HUES6 (cell line): ENCODE measurements around the gene ARIH2.
"Not testable (repeated sequence)": the region's sequence is repeated elsewhere in the genome, so short reads cannot be mapped to it uniquely, and the experiment has no call there.

Experiments
- H3K27ac ChIP-seq: 2 replicates; pipeline ENCODE4 v1.7.0; 2013; ENCODE audit warnings: low read depth, mild to moderate bottlenecking, low read length, inconsistent platforms
- H3K27me3 ChIP-seq: 2 replicates; pipeline ENCODE4 v1.6.1; 2013; ENCODE audit warnings: low read length; ENCODE audit not compliant: control insufficient read depth, insufficient read depth
- H3K36me3 ChIP-seq: 2 replicates; pipeline ENCODE4 v1.6.1; 2013; ENCODE audit warnings: low read length; ENCODE audit not compliant: control insufficient read depth, insufficient read depth
- H3K4me1 ChIP-seq: 2 replicates; pipeline ENCODE4 v1.6.1; 2013; ENCODE audit warnings: low read length; ENCODE audit not compliant: control insufficient read depth, insufficient read depth
- H3K4me3 ChIP-seq: 2 replicates; pipeline ENCODE4 v1.5.1; 2013; ENCODE audit warnings: low read depth, low read length
- H3K9ac ChIP-seq: one replicate; pipeline ENCODE4 v1.6.1; 2013; ENCODE audit warnings: mild to moderate bottlenecking, low read length
- H3K9me3 ChIP-seq: 2 replicates; pipeline ENCODE4 v1.6.1; 2013; ENCODE audit warnings: low read depth, low read length; ENCODE audit not compliant: control insufficient read depth, insufficient read depth

Gene ARIH2

DNA sequence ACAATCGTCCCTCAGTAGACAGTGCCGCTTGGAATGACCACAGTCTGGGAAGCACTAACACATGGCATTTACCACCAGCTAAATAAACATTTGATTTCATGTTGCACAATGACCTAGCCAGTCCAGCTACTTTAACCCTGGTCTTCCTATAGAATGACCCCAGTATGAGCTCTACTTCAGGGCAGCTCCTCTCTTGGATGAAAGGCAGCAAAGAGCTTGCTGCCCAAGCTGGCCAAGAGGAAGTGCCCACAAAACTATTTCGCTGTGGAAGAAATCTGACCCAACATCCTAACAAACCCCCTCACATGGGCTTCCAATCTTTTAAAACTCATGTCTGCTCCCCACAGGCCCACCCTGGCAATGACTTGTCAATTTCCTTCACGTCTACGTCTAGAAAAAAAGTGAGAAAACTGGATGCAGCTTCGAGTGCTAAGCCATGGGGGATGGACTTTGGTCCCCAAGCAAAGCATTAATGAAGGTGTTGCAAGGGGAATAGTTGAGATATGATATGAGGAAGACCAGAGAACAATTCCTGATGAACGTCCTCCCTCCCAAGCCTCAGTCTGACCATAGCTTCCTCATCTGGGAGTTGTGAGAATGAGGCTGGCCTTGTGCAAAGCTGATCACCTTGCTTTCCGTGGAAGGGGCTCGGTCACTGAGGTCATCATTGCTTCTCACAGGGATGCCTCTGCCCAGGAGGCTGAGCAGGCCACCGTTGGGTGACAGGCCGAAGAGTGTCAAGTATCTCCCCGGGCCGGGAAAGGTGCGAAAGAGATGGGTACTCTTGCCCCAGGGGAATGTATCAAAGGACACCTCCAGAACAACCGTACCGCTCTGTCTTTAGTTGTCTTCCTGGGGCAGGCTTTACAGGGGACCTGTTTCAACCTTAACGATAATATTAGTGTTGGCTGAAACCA is 20.9 kb upstream of the ARIH2 start:
- Histone ChIP-seq H3K9me3 (no peaks in the 10 kb centered on the region), H3K27me3 (no peaks in the 10 kb centered on the region), H3K4me1 (peaks cover 9% of the 10 kb centered on the region; the same call in 1 of the 2 replicates), H3K4me3 (peak overlapping the region; percentile 76), H3K36me3 (no peaks in the 10 kb centered on the region), H3K9ac (no peak overlapping the region), H3K27ac (no peak overlapping the region)

DNA sequence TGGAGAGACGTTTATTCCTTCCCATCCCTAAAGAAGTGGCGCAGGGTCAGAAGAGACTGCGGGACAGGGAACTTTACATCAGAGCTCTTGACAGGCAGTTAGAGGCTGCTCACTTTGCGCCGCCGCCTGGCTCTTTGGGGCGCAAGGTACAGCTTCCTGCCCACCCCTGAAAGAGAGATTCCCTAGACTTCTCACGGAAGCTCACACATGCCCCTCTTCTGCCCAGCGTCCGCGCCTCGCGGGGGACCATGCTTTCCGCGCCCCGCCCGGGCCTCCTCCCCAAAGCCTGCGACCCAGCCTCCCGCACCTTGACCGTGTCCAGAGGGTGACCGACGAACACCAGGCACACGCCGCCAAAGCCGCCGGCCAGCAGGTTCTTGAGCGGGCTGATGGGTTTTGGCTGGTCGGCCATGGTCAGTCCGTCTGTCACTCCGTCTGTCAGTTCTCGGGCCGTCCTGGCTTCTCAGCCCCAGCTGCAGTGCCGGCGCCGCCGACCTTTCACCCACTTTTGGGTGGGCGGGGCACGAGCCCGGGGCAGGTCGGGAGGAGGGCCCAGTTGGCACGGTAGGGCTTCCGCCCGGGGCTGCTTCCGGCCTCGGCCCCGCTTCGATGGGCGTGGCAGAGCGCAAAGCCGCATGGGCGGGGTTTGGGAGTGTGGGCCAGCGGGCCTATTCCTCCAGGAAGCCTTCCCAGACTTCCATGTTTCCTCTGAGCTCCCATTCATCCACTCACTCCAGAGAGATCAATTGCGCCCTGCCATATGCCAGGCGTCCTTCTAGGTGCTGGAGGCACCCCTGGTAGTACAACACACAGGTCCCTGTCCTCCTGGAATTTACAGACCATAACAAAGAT is 20.0 kb upstream of the ARIH2 start, which contains the start of gene SLC25A20:
SLC25A20 (minus strand) TSS at position 500 of the 852 bp plus-strand sequence; CDS start at position 412, 88 bp downstream.
- Histone ChIP-seq H3K36me3 (no peaks in the 10 kb centered on the region), H3K9ac (peak within 1 kb of the TSS; percentile 5), H3K27ac (0 out of 2 replicates have a peak within 1 kb of the TSS, but pooled peaks have one; percentile 2), H3K27me3 (no peaks in the 10 kb centered on the region), H3K4me1 (peaks cover 9% of the 10 kb centered on the region; the same call in 1 of the 2 replicates), H3K4me3 (peak within 1 kb of the TSS; percentile 76), H3K9me3 (no peaks in the 10 kb centered on the region)

DNA sequence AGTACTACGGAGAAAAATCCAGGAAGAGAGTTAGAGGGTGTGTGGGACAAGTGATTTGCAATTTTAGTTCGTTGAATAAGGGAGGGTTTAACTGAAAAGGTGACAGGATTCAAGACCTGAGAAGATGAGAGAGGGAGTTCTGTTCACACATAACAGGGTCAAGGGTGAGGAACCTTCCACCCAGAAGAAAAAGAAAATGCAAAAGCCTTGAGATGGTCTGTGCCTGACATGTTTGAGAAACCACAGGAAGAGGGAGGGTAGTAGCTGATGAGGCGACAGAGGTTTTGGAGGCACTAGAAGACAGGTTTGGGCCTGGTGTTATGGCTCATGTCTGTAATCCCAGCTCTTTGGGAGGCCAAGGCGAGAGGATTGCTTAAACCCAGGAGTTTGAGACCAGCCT is 19.4 kb upstream of the ARIH2 start:
- no peaks in the 10 kb centered on the region for H3K27me3 ChIP-seq
- no peaks in the 10 kb centered on the region for H3K36me3 ChIP-seq
- 0 out of 2 replicates have a peak overlapping the region, but pooled peaks have one; percentile 2 for H3K27ac ChIP-seq
- H3K4me3 ChIP-seq: peak overlapping the region; percentile 76
- H3K9me3 ChIP-seq: no peaks in the 10 kb centered on the region
- peaks cover 9% of the 10 kb centered on the region; the same call in 1 of the 2 replicates for H3K4me1 ChIP-seq
- no peak overlapping the region for H3K9ac ChIP-seq

DNA sequence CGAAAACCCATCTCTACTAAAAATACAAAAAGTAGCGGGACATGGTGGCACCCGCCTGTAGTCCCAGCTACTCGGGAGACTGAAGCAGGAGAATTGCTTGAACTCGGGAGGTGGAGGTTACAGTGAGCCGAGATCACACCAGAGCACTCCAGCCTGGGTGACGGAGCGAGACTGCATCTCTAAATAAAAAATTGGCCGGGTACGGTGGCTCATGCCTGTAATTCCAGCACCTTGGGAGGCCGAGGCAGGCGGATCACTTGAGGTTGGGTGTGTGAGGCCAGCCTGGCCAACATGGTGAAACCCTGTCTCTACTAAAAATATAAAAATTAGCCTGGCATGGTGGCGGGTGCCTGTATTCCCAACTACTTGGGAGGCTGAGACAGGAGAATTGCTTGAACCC is 11.6 kb upstream of the ARIH2 start:
- not testable (repeated sequence) for H3K4me1 ChIP-seq, H3K27ac ChIP-seq, H3K4me3 ChIP-seq, H3K36me3 ChIP-seq, H3K9ac ChIP-seq, H3K27me3 ChIP-seq, H3K9me3 ChIP-seq

DNA sequence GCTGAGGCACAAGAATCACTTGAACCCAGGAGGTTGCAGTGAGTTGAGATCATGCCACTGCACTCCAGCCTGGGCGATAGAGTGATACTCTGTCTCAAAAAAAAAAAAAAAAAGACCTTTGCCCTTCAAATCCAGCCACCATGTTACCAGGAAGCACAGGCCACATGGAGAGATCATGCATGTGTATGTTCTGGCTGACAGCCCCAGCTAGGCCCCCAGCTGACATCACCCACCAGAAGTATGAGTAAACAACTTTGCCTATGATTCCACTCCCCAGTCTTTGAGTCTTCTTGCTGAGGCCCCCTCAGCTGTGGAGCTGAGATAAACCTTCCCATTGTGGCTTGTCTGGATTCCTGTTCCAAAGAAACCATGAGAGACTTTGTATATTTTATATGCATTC is 3.3 kb upstream of the ARIH2 start:
- Histone ChIP-seq H3K9ac (no peak overlapping the region), H3K27me3 (no peaks in the 10 kb centered on the region), H3K36me3 (no peaks in the 10 kb centered on the region), H3K27ac (no peak overlapping the region), H3K9me3 (no peaks in the 10 kb centered on the region), H3K4me1 (no peaks in the 10 kb centered on the region), H3K4me3 (no peak overlapping the region)

DNA sequence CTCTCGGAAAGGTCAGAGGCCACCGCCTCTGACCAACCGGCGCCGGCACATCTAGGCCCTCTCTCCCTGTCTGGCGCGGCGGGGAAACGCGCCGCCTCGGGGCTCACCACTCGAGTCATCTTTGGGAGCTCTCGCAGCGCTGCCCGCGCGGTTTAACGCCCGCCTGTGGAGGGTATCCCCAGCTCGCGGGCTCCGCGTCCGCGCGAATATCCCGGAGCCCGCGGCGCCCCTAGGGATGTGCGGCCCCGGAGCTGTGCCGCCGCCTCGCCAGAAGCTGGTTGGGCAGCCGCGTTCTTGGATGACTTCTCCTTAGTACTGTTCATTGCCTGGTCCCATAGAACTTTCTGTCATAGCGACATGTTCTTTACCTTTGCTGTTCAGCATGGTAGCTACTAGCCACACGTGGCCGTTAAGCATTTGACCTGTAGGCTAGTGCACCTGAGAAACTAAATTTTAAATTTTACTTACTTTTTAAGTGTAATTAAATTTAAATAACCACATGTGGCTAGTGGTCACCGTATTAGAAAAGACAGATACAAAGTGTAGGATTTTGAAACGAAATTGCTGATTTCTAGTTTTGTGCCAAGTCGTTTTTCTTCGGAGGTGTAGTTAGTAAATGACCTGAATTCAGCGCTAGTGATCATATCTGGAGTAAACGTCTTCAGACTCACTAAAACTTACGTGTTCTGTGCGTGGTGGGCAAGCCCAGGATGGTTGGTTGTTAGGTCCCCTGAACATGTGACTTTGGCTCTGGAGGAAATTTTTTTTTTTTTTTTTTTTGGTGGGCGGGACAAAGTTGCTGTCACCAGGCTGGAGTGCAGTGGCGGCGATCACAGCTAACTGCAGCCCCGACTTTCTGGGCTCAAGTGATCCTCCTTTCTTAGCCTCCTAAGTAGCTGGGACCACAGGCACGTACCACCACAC is 835 bp downstream of the ARIH2 start:
- H3K9me3 ChIP-seq: no peaks in the 10 kb centered on the region
- peak overlapping the region; percentile 85 for H3K27ac ChIP-seq
- no peaks in the 10 kb centered on the region for H3K4me1 ChIP-seq
- H3K4me3 ChIP-seq: peak overlapping the region; percentile 82
- H3K36me3 ChIP-seq: peaks cover 19% of the 10 kb centered on the region
- H3K9ac ChIP-seq: peak overlapping the region; percentile 84
- H3K27me3 ChIP-seq: no peaks in the 10 kb centered on the region

DNA sequence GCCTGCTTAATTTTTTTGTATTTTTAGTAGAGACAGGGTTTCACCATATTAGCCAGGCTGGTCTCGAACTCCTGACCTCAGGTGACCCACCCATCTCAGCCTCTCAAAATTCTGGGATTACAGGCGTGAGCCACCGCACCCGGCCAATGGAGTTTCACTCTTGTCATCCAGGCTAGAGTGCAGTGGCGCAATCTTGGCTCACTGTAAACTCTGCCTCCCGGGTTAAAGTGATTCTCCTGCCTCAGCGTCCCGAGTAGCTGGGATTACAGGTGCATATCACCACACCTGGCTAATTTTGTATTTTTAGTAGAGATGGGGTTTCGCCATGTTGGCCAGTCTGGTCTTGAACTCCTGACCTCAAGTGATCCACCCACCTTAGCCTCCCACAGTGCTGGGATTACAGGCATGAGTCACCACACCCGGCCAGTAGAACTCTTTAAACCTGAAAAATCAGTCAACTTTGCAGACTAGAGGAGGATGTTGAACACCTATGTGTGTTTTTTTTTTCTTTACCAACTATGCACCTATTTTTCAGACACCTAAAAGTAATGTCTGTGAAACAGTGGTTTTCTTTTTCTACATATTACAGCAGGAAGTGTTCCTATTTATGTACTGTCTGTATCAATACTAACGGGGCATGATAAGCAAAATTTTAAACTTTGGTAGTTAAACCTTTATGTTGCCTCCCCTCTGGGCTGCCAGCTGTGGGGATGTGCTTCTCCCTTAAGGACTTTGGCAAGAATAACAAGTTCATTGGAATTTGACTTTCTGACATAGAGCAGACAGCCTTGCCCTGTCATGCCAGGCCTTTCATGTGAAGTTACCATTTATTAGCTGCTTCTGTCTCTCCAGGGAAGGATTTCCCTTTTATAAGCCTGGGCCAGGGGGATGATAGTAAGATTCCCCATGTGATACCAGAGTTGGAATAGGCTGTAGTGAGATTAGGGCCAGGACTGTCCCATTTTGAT is 8.1 kb downstream of the ARIH2 start:
- Histone ChIP-seq H3K36me3 (peaks cover 76% of the 10 kb centered on the region), H3K27ac (no peak overlapping the region)

DNA sequence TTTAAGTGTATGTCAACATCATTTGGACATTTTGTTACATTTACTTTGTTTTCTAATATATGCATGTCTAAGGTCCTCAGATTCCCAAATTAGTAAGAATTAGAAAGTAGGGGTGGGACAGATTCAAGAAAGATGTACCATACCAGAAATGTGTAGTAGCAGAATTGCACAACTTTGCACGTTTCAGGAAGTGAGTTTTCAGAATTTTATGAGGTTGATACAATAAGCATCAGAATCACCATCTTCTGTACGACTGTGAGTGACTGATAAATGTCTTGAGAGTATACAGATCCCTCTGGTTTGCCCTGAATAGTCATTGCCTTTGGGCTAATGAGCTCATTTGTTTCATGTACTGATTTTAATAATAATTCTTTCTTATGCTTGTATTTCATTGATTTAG is 9.3 kb downstream of the ARIH2 start:
- Histone ChIP-seq H3K36me3 (peaks cover 78% of the 10 kb centered on the region), H3K27ac (no peak overlapping the region), H3K9ac (no peak overlapping the region), H3K9me3 (no peaks in the 10 kb centered on the region), H3K27me3 (no peaks in the 10 kb centered on the region), H3K4me1 (no peaks in the 10 kb centered on the region), H3K4me3 (no peak overlapping the region)

More for the DNA sequence above, 8.1 kb downstream of the ARIH2 start:
- H3K9me3 ChIP-seq: no peaks in the 10 kb centered on the region
- no peak overlapping the region for H3K9ac ChIP-seq
- H3K27me3 ChIP-seq: no peaks in the 10 kb centered on the region
- H3K4me3 ChIP-seq: no peak overlapping the region
- H3K4me1 ChIP-seq: no peaks in the 10 kb centered on the region

DNA sequence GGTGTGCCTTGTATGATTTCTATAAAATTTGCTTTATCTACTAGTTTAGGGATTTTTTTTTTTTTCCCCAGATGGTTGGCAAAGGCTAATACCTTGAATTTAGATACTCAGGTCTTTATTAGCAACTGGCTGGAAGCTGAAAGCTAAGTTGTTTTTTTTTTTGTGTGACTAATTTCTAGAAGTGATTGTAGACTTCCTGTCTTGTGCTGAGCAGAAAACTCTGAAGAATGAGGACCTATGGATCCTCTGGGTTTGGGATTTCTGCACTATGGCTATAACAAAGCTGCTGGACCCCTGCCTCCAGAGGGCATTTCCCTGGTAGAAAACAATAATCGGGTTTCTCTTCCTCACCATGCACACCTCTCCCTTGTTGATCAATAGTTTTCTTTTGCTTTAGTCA is 10.0 kb downstream of the ARIH2 start:
- Histone ChIP-seq H3K9ac (no peak overlapping the region), H3K27ac (no peak overlapping the region), H3K4me1 (no peaks in the 10 kb centered on the region), H3K9me3 (no peaks in the 10 kb centered on the region), H3K36me3 (peaks cover 81% of the 10 kb centered on the region), H3K4me3 (no peak overlapping the region), H3K27me3 (no peaks in the 10 kb centered on the region)
